NT2/D1 (cell line): ENCODE data around the gene MAPK10.

Source experiments
- SUZ12 ChIP-seq: IDR thresholded peaks from 2 replicates; pipeline ENCODE4 v1.6.1; 2011; ENCODE audit not compliant: insufficient read length, insufficient read depth; ENCODE audit errors: extremely low read depth
- YY1 ChIP-seq: IDR thresholded peaks from 2 replicates; pipeline ENCODE4 v1.6.1; 2011; ENCODE audit not compliant: insufficient read length, insufficient read depth
- ZNF274 ChIP-seq: IDR thresholded peaks from 2 replicates; pipeline ENCODE4 v1.6.1; 2011; ENCODE audit warnings: mild to moderate bottlenecking, low read depth, low read length

DNA sequence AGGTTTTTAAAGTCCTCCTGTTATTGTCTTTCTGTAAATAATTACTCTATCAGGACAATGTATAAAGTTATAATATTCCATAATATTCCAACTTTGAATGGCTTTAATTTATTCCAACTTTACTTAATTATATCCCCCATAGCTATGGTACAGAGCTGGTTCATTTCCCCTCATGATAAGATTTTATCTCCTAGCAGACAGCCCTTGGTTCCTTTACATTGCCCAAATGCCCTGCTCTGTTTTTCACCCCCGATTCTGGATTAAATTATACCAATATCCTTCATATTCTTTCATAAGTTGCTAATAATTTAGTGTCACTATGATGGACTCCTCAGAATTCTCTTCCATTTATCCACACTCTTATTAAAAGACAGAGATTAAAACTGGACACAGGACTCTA, 340.5 kb downstream of the MAPK10 start:
- TF ChIP-seq ZNF274: no peak
- no peak for TF ChIP-seq SUZ12
- TF ChIP-seq YY1: no peak
